ENCODE measurements around the gene UBE2F.
A peak's percentile ranks its signal among the peaks of the same experiment; 100 is the strongest.

Gene UBE2F

GRCh38 chr2:237927135-237927534 is 39.7 kb upstream of the UBE2F start:
- Histone ChIP-seq H3K9me3 (ENCODE audit: insufficient read depth, low read length) (peaks cover 4% of the 10 kb centered on the region; the same call in 1 of the 2 replicates), H3K79me2 (ENCODE audit: low read length) (no peaks in the 10 kb centered on the region), H3K27ac (ENCODE audit: low read length) (no peak overlapping the region), H3K36me3 (replicated peaks; ENCODE audit: low read depth, low read length) (no peaks in the 10 kb centered on the region), H3K9ac (ENCODE audit: low read length) (no peak overlapping the region), H3K4me3 (ENCODE audit: low read length) (no peak overlapping the region), H3K27me3 (ENCODE audit: low read depth, low read length) (no peaks in the 10 kb centered on the region), H3K4me2 (ENCODE audit: low read length) (no peak overlapping the region), H2AFZ (ENCODE audit: low read depth, low read length) (no peak overlapping the region), H3K4me1 (ENCODE audit: low read length) (peaks cover 20% of the 10 kb centered on the region), H4K20me1 (ENCODE audit: insufficient read depth, low read length) (no peaks in the 10 kb centered on the region)
- TF ChIP-seq CTCF (IDR thresholded peaks at IDR 0.05; ENCODE audit: low read depth, low read length): no peak
- no peak for TF ChIP-seq EZH2phosphoT487 (IDR thresholded peaks at IDR 0.05; ENCODE audit: low read depth)

- no peak overlapping the region for H3K4me3 ChIP-seq (ENCODE audit: low read length)
- TF ChIP-seq CTCF (IDR thresholded peaks at IDR 0.05; ENCODE audit: low read depth, low read length): no peak
- no peak for TF ChIP-seq EZH2phosphoT487 (IDR thresholded peaks at IDR 0.05; ENCODE audit: low read depth)
- H3K4me2 ChIP-seq (ENCODE audit: low read length): no peak overlapping the region
- H3K4me1 ChIP-seq (ENCODE audit: low read length): peaks cover 25% of the 10 kb centered on the region
- no peak overlapping the region for H3K27ac ChIP-seq (ENCODE audit: low read length)
- peaks cover 4% of the 10 kb centered on the region; the same call in 1 of the 2 replicates for H3K9me3 ChIP-seq (ENCODE audit: insufficient read depth, low read length)
- no peaks in the 10 kb centered on the region for H3K27me3 ChIP-seq (ENCODE audit: low read depth, low read length)
- H3K9ac ChIP-seq (ENCODE audit: low read length): no peak overlapping the region
- H4K20me1 ChIP-seq (ENCODE audit: insufficient read depth, low read length): no peaks in the 10 kb centered on the region
- no peaks in the 10 kb centered on the region for H3K36me3 ChIP-seq (replicated peaks; ENCODE audit: low read depth, low read length)
- no peaks in the 10 kb centered on the region for H3K79me2 ChIP-seq (ENCODE audit: low read length)
- no peak overlapping the region for H2AFZ ChIP-seq (ENCODE audit: low read depth, low read length)
Measured at GRCh38 chr2:237927986-237928385, 38.8 kb upstream of the UBE2F start.

- Histone ChIP-seq H3K4me3 (ENCODE audit: low read length) (no peak overlapping the region), H3K36me3 (replicated peaks; ENCODE audit: low read depth, low read length) (no peaks in the 10 kb centered on the region), H3K4me1 (ENCODE audit: low read length) (peaks cover 23% of the 10 kb centered on the region), H3K27me3 (ENCODE audit: low read depth, low read length) (no peaks in the 10 kb centered on the region), H3K9ac (ENCODE audit: low read length) (no peak overlapping the region), H3K4me2 (ENCODE audit: low read length) (no peak overlapping the region), H3K79me2 (ENCODE audit: low read length) (no peaks in the 10 kb centered on the region), H3K27ac (ENCODE audit: low read length) (no peak overlapping the region), H4K20me1 (ENCODE audit: insufficient read depth, low read length) (no peaks in the 10 kb centered on the region), H2AFZ (ENCODE audit: low read depth, low read length) (no peak overlapping the region), H3K9me3 (ENCODE audit: insufficient read depth, low read length) (peaks cover 4% of the 10 kb centered on the region; the same call in 1 of the 2 replicates)
- TF ChIP-seq EZH2phosphoT487 (IDR thresholded peaks at IDR 0.05; ENCODE audit: low read depth) (no peak), CTCF (IDR thresholded peaks at IDR 0.05; ENCODE audit: low read depth, low read length) (no peak)
Measured at GRCh38 chr2:237929979-237930378, 36.8 kb upstream of the UBE2F start.

- H3K27ac ChIP-seq (ENCODE audit: low read length): peak overlapping the region; percentile 76
- H3K9me3 ChIP-seq (ENCODE audit: insufficient read depth, low read length): peaks cover 4% of the 10 kb centered on the region; the same call in 1 of the 2 replicates
- H3K4me1 ChIP-seq (ENCODE audit: low read length): peaks cover 22% of the 10 kb centered on the region
- H3K27me3 ChIP-seq (ENCODE audit: low read depth, low read length): no peaks in the 10 kb centered on the region
- H3K4me3 ChIP-seq (ENCODE audit: low read length): peak overlapping the region; percentile 56
- H3K4me2 ChIP-seq (ENCODE audit: low read length): peak overlapping the region; percentile 72
- H3K36me3 ChIP-seq (replicated peaks; ENCODE audit: low read depth, low read length): no peaks in the 10 kb centered on the region
- TF ChIP-seq EZH2phosphoT487 (IDR thresholded peaks at IDR 0.05; ENCODE audit: low read depth): no peak
- no peaks in the 10 kb centered on the region for H4K20me1 ChIP-seq (ENCODE audit: insufficient read depth, low read length)
- no peak overlapping the region for H3K9ac ChIP-seq (ENCODE audit: low read length)
- H3K79me2 ChIP-seq (ENCODE audit: low read length): no peaks in the 10 kb centered on the region
- no peak overlapping the region for H2AFZ ChIP-seq (ENCODE audit: low read depth, low read length)
Measured at GRCh38 chr2:237931205-237931721, 35.6 kb upstream of the UBE2F start.
